ENCODE measurements around the gene NPC1. TPM values are rescaled to one million over a fixed set of nuclear protein-coding genes. Genes with fewer than 3 reads are reported as not detected.

Gene NPC1
- total and polyA plus RNA-seq, 2 of the 8 experiments (the other 6 are each of a cell fraction or from before 2014, with no cell fraction given): 34.1 to 39.5 TPM

GRCh38 chr18:23537274-23537673 lies 49.0 kb downstream of the NPC1 start (continued):
- no peak for TF ChIP-seq KDM4A (IDR thresholded peaks at IDR 0.05; ENCODE audit: low read depth, low read length, severe bottlenecking)
- no peak for TF ChIP-seq SP4 (IDR thresholded peaks at IDR 0.05; ENCODE audit: low read length)
- no peak for TF ChIP-seq RNF2 (IDR thresholded peaks at IDR 0.05; ENCODE audit: borderline replicate concordance, low read depth, low read length, missing control alignments, poor library complexity, severe bottlenecking)
- TF ChIP-seq HDAC2 (IDR thresholded peaks at IDR 0.05; ENCODE audit: borderline replicate concordance in 1 of 2, low read depth in 2 of 2, low read length in 2 of 2): no peak
- TF ChIP-seq KDM1A (IDR thresholded peaks at IDR 0.05; ENCODE audit: borderline replicate concordance, low read length): no peak

All from H1 (cell line).